Epidermal melanocyte (primary cell): ENCODE data around the gene STRBP.
"Not testable (repeated sequence)": the region's sequence is repeated elsewhere in the genome, so short reads cannot be mapped to it uniquely, and the experiment has no call there.

Experiments used
- DNase-seq: peaks from one replicate; pipeline ENCODE4 v3.0.0; 2011; ENCODE audit warnings: low spot score; ENCODE audit not compliant: insufficient read length

Gene STRBP

DNA sequence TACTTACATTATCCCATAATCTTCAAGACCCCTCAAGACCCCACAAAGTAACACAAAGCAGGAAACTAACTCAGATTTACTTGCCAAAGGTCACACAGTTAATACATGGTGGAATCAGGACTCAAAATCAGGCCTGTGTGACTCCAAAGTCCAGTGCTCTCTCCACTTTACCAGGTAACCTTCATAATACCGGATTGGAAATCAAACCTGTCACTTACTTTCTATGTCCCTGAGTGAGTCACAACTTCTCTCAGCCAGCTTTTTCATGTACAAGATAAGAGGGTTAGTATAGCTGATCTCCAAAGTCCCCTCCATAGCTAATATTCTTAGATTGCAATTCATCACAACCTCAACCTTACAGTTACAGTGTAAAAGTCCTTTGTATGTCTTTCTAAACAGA is 17.1 kb downstream of the STRBP start:
- DNase-seq: no peak

DNA sequence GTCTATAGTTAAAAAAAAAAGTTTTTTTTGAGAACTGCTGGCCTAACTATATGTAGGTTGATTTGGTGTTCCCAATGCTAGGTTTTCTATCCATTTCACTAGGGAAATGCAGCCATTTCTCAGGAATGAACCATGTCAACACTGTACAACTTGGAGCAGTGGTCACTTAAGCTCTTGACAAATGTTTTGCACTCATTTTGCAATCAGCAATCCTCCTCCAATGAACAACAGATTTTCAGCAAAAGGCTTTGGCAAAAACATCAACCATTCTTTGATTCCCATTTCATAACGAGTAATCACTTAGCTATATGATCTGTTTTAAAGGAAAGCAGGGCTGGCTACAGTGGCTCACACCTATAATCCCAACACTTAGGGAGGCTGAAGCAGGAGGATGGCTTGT is 17.9 kb downstream of the STRBP start:
- no peak for DNase-seq

DNA sequence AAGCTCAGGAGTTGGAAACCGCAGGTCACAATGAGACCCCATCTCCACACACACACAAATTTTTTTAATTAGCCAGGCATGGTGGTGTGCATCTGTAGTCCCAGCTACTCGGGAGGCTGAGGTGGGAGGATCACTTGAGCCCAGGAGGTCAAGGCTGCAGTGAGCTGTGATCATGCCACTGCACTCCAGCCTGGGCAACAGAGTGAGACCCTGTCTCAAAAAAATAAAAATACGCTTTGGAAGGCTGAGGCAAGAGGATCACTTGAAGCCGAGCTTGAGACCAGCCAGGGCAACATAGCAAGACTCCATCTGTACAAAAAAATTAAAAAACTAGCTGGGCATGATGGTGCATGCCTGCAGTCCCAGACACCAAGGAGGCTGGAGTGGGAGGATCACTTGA is 19.2 kb downstream of the STRBP start:
- not testable (repeated sequence) for DNase-seq

DNA sequence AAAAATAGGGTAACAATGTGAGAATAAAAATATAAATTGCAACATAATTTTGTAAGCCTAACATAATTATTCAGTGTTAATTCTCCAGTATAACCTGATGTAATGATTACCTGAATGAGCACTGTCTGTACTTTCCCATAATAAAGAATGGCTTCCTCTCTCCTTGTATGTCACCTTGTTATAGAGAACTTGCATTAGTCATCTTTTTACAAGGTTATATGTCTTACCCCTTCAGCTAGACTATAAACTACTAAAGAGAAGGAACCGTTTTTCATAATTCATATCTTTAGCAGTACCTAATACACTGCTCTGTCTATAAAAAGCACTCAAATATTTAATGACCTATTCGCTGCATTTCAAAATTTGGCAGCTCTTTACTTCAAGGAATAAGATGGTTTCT is 19.8 kb downstream of the STRBP start:
- DNase-seq: no peak

DNA sequence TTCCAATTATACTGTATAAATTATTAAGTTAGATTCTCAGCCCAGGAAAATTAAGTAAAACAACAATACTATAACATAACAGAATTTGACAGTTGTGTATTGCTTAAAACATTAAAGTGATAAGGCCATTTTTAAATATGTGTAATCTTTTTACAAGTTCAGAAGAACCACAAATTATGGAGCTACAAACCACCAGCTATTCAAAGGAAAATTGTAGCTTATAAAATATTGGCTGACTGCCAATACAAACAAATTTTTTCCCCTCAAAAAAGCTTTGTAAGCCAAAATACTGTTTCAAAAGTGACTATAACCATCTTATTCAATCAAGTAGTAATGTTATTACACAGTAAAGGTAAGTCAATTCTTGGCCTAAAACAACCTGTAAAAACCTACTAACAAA is 21.9 kb downstream of the STRBP start:
- no peak for DNase-seq

DNA sequence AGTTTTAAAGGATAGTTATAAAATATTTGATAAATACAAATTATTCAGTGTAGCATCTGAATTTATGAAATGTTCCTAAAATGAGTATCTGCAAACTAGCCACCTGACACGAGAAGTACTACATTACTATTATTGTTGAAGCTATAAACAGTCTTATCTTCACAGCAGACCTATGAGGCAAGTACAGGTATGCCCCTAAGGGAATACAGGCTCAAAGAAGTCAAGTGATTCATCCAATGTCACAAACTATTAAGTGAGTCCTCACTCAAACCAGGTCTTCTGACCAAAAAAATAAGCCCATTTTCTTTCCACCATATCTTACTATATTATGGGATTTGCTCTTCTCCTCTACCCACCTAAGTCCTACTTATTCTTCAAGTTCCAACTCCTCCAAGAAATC is 28.7 kb downstream of the STRBP start:
- no peak for DNase-seq

DNA sequence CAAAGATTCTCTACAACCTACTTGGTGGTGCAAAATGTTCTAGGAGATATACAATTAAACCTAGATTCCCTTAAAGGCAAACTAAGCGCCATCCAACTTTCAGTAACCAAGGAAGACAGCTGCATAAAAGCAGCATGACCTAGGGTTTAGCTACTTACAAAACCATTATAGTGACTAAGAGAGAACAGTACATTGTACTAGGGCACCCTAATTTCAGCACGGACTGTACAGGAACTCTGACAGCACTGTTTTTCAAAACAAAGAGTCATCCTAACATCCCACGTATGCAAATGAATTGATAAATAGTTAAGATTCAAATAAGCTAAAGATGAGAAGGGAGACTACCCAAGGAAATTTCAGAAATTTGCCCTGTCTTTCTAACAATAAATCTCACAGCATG is 30.0 kb downstream of the STRBP start:
- no peak for DNase-seq

DNA sequence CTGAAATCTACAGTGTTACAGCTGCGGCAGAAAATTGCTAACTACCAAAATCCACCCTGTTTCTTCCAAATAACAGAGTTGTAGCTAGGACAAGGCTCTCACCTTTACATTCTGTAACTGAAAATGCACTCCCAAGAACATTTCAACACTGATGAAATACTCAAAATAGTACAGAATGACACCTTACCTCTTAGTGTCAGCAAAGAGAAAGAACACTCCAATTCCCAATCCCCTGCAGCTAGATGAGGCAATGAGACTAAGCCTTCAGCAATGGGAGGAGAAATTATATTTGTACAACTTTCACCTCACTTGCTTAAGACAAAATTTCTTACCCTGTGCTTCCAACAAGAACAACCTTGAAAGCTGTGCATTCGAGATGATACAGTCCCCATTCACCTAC is 31.2 kb downstream of the STRBP start:
- DNase-seq: no peak

DNA sequence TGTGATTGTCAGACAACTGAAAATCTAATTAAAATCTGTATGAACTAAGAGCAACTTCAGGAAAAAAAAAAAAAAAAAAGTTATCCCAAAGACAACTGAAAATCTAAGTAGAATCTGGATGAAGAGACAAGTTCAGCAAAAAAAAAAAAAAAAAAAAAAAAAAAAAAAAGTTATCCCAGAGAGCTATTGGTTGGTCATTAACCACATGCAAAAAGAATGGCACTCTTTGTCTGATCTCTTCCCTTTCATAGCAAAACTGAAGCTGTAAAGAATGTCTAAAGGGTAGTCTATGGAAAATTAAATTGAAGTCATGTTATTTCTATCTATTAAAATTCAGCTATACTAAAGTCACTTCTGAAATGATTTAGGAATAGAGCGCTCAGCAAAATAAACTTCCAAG is 32.9 kb downstream of the STRBP start:
- DNase-seq: peak; percentile 53

DNA sequence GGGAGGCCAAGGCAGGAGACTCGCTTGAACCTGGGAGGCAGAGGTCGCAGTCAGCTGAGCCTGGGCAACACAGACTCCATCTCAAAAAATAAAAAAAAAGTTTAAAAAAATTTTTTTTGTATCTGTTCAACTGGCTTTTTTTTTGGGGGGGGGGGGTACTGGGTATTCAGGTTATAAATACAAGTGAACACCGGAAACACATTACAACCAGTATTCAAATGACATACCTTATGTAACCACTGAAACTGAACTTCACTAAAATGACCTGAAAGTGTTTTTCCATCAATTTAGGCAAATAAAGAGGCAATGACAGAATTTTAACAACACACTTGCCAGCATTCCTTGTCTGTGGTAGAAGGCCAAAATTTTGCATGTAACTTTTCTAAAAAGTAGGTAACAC is 33.5 kb downstream of the STRBP start:
- DNase-seq: no peak

DNA sequence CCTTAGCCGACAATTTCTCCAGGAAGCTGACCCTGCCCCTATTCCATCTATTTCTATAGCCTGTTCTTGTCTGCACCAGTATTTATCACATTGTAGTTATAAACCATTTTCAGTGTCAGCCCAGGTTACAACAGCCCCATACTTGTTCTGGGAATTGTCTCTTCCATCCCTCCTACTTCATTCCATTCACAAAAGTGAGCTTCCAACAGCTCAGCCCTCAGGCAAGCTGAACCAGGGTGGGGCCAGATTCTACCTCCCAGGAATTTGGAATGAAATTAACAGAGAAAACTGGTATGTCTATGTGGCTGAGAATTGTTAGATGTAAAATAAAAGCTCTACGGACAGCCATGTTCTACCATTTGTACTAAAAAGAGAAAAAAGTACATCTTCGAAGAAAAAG is 36.1 kb downstream of the STRBP start:
- DNase-seq: no peak

DNA sequence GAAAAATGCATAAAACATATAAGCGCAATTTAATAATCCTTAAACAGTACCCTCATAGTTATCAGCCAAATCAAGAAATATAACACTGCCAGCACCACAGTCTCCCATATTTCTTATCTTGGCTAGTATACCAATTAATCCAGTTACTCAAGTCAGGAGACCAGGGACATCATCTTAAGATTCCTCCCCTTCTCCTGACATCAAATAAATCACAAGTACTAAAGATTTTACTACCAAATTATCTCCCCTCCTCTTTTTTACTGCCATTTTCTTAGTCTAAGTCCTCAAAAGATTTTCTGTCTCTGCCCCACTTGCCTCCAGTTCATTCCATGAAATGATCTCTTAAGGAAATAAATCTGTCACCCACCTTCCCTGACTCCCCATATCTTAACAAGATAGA is 37.0 kb downstream of the STRBP start:
- DNase-seq: no peak

DNA sequence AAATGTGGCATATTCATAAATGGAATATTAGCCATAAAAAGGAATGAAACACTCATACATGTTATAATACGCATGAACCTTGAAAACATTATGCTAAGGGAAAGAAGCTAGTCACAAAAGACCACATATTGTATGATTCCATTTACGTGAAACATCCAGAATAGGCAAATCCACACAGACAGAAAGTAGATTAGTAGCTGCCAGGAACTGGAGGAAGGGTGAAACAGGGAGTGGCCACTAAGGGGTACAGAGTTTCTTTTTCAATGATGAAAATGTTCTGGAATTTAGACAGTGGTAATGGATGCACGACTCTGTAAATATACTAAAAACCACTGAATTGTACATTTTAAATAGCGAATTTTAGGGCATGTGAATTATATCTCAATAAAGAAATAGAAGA is 39.4 kb downstream of the STRBP start:
- no peak for DNase-seq

DNA sequence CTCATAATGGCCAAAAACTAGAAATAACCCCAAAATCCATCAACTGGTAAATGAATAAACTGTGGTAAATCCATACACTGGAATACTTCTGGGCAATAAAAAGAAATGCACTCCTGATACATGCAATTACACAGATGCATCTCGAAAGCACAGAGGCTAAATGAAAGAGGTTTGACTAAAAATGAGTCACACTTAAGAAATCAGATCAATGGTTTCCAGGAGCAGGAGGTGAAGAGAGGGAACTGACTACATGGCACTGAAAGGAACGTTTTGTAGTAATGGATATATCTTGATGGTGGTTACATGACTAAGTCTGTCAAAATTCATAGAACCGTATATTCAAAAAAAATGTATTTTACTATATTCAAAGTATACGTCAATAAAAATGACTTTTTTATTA is 42.4 kb downstream of the STRBP start:
- no peak for DNase-seq

DNA sequence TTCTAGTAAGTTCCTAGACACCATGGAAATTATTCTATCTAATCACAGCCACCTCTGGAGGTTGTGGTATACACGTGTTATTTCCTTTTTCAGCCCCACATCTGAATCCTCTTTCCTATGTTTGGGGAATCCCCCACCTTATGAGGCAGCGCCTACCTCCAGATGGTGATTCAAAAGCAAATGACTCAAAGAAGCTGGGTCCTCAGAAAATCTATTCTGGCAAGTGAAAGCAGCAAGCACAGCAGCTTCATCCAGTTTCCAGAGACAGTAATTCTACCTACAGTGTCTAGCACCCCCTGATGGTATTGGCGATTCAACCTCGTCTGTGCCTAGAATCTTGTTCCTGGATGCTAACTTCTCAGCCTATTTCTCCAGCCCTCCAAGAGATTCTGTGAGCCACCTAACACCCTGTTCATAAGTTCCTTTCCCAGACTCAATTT is 43.0 kb downstream of the STRBP start:
- DNase-seq: peak; percentile 28

DNA sequence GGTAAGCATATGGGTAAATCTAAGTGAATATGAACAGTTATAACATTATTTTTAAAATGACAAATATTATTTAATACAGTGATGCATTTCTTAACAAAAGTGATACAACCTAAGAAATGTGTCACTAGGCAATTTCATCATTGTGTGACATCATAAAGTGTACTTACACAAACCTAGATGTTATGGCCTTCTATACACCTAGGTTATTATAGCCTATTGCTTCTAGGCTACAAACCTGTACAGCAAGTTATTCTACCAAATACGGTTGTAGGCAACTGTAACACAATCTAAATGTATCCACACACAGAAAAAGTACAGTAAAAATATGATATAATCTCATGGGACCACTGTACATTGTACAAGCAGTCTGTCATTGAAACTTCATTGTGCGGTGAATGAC is 48.3 kb downstream of the STRBP start:
- no peak for DNase-seq

DNA sequence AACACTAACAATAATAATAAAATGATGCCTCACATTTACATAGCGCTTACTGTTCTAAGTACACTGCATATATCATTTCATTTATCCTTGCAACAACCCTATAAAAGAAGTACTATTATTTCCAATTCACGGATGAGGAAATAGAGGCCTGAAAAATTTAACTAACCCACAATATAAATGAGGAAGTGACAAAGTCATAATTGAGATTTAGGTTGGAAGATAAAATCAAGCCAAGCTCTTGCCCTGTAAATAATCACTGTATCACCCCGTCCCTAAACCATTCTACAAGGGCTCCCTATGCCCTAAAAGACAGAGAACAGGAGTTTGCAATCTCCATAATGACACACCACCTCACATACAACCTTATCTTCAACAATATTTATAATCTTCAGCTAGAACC is 49.6 kb downstream of the STRBP start:
- DNase-seq: no peak

DNA sequence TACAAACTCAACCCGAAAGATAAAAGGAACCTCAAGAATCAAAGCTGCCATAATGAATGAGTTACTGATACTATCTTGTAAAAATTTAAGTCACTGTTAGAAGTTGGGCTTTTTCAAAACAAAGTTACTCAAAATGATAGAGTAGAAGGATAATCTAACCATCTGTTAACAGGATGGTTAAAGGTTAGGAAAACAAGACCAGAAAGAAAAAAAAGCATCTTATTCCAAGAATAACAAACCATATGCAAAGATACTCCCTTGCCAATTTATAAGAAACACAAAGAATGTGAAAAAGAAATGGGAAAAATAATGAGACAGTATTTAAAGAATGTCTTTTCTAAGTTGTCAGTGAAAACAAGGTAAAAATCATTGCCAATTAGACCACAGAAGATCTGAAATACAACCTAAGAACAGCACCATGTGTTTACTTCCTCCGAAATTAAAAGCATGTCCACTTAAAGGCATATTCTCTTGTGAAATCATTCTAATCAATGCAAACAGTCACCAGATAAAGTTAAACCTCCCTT is 51.2 kb downstream of the STRBP start:
- DNase-seq: no peak

DNA sequence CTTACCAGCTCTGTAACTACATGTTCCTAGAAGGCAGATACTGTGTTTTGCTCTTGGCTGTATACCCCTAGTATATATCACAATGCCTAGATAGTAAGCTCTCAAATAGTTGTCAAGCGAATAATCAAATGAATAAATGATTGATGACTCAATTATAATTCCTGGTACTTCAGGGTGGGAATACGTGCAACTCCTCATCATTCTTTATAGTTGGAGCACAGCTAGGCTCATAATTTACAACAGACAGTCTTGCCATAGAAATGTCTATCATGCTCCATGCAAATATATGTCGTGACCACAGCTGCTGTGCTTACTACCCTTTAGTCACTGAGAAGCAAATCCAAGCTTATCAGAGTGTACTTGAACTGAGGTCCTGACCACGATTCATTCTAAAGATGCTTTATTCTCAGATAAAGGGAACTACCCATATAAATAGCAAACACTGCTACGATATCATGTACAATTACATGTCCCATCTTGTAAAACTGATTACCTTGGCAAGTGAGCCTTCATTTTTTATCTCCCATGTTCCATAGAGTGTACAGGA is 52.1 kb downstream of the STRBP start:
- DNase-seq: no peak

DNA sequence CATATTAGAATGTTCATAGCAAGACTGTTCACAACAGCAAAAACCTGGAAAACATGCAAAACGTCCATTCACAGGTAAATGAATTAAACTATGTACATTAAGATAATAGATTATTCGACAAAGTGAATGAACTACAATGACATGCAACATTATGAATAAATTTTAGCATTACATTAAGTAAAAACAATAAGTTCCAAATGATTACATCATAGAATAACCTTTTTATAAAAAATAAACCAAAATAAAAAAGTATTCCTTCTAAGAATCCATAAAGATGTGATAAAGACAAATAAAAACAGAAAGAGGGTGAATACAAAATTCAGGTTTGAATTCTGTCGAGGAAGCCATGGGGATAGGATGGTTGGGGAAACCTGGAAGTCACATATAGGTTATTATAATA is 57.3 kb downstream of the STRBP start:
- no peak for DNase-seq

DNA sequence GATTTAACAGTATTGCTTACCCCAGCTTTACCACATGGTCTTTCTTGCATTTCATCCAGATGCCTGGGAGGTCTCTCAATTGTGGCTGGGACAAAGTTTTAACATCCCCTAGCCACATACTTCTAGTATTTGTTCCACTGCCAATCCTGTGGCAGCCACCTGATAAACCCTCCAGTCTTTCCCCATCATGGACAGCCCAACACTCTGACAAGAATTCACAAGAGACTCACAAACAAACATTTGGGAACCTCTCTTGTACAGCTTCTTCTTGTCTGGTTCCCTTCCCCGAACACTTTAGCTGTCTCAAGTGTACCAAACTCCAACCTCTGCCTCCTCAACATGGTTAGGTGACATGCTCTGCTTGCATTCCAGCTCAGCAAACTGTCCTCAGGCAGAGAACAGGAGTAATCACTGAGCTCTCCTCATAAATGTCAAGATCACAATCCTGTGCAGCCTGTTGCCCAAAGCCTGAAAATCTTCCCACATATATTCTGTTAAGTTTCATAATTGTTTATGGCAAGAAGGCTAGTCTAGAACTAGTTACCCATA is 59.7 kb downstream of the STRBP start:
- DNase-seq: no peak

DNA sequence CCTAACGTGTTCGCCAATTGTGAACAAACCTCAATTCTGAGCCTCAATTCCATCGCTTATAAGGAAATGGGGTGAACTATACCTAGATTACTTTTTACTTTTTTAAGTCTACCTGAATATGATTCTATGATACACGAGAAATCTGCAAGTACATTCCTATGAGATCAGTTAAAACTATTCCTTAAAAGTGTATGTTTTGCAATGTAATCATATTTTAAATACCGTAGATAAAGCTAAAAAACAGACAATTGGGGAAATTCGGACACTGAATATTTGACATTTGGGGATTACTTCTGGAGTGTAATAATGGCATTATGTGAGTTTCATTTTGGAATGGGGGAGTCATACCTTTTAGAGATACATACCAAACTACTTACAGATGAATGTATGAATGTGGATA is 62.3 kb downstream of the STRBP start:
- no peak for DNase-seq

DNA sequence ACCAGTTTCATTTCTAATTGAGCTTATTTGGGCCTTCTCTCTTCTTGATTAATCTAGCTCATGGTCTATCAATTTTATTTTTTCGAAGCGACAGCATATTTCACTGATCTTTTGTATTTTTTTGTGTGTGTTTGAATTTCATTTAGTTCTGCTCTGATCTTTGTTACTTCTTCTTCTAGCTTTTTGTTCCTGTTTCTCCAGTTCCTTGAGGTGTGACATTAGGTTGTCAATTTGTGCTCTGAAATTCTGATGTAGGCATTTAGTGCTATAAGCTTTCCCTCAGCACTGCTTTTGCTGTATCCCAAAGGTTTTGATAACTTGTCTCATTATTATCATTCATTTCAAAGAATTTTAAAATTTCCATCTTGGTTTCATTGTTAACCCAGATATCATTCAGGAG is 67.3 kb downstream of the STRBP start:
- DNase-seq: no peak

DNA sequence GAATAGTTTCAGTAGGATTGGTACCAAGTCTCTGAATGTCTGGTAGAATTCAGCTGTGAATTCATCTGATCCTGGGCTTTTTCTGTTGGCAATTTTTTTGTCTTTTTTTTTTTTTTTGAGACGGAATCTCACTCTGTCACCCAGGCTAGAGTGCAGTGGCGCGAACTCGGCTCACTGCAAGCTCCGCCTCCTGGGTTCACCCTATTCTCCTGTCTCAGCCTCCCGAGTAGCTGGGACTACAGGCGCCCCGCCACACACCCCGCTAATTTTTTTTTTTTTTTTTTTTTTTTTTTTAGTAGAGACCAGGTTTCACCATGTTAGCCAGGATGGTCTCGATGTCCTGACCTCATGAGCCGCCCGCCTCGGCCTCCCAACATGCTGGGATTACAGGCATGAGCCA is 67.9 kb downstream of the STRBP start:
- DNase-seq: not testable (repeated sequence)
